Stimulated activated CD8-positive, alpha-beta memory T cell treated with anti-CD3 and anti-CD28 coated beads, Interleukin-7, amount 100 ng/mL, for 4 hours (primary cell): Measurements from ENCODE around the gene ZC3H11A.
"Not testable (repeated sequence)": the region's sequence is repeated elsewhere in the genome, so short reads cannot be mapped to it uniquely, and the experiment has no call there.

Experiments used
- DNase-seq, 2 donors: peaks; one replicate each; pipeline ENCODE4 v3.0.0-alpha.2; 2020; ENCODE audit warnings: low read depth in 2 of 2

The ZC3H11A gene

GRCh38 chr1:203795441-203796235 is at the start of gene ZC3H11A, which contains the start of gene ZBED6:
Gene ZC3H11A, plus strand, starts transcription at chr1:203795623. Its CDS starts 21,448 bp downstream, at chr1:203817071.
Gene ZBED6, plus strand, starts transcription at chr1:203795623. Its CDS starts 1,900 bp downstream, at chr1:203797523.
- DNase-seq = peak; percentile 98 to 99

GRCh38 chr1:203746281-203746680 is 49.1 kb upstream of the ZC3H11A start:
- DNase-seq = no peak

GRCh38 chr1:203751051-203751450 is 44.4 kb upstream of the ZC3H11A start:
- DNase-seq = no peak

- not testable (repeated sequence) for DNase-seq
These were observed 43.6 kb upstream of the ZC3H11A start for GRCh38 chr1:203751618-203752361.

GRCh38 chr1:203754455-203754864 is 41.0 kb upstream of the ZC3H11A start:
- DNase-seq = no peak

GRCh38 chr1:203756036-203756435 is 39.4 kb upstream of the ZC3H11A start:
- DNase-seq = no peak

- not testable (repeated sequence) for DNase-seq
These were observed 36.7 kb upstream of the ZC3H11A start for GRCh38 chr1:203758749-203759148.

- DNase-seq = no peak
These were observed 34.9 kb upstream of the ZC3H11A start for GRCh38 chr1:203760506-203760905.

GRCh38 chr1:203761958-203762357 is 33.5 kb upstream of the ZC3H11A start:
- not testable (repeated sequence) for DNase-seq

- DNase-seq = no peak
These were observed 31.9 kb upstream of the ZC3H11A start for GRCh38 chr1:203763505-203763904.

GRCh38 chr1:203764105-203765028 is 31.1 kb upstream of the ZC3H11A start:
- DNase-seq = no peak

GRCh38 chr1:203765029-203765837 is 30.2 kb upstream of the ZC3H11A start, which contains the start of gene LAX1:
Gene LAX1, plus strand, starts transcription at chr1:203765183. Its CDS starts 383 bp downstream, at chr1:203765566.
- peak; percentile 69 to 85 for DNase-seq

GRCh38 chr1:203768256-203768655 is 27.2 kb upstream of the ZC3H11A start:
- DNase-seq = no peak

GRCh38 chr1:203769505-203770343 is 25.7 kb upstream of the ZC3H11A start:
- no peak for DNase-seq

GRCh38 chr1:203771901-203772301 is 23.5 kb upstream of the ZC3H11A start:
- DNase-seq = no peak

- DNase-seq = no peak
These were observed 22.6 kb upstream of the ZC3H11A start for GRCh38 chr1:203772836-203773235.

- DNase-seq = no peak
These were observed 18.8 kb upstream of the ZC3H11A start for GRCh38 chr1:203776636-203777035.

- DNase-seq = no peak
These were observed 17.8 kb upstream of the ZC3H11A start for GRCh38 chr1:203777596-203777995.

- DNase-seq = no peak
These were observed 17.3 kb upstream of the ZC3H11A start for GRCh38 chr1:203778146-203778545.

- no peak for DNase-seq
These were observed 16.6 kb upstream of the ZC3H11A start for GRCh38 chr1:203778789-203779188.
